Stimulated activated CD4-positive, alpha-beta T cell treated with anti-CD3 and anti-CD28 coated beads, Interleukin-2, amount 100 ng/mL, for 24 hours (primary cell): ENCODE measurements around the gene PNKD.
A peak's percentile ranks its signal among the peaks of the same experiment; 100 is the strongest.

Source experiments
- DNase-seq, 2 donors: peaks; one replicate each; pipeline ENCODE4 v3.0.0-alpha.2; 2020

Gene PNKD

GRCh38 chr2:218345491-218346236, 75.3 kb downstream of the PNKD start:
- no peak for DNase-seq

GRCh38 chr2:218347172-218347571, 76.9 kb downstream of the PNKD start:
- no peak for DNase-seq

GRCh38 chr2:218354045-218354444, 83.7 kb downstream of the PNKD start:
- no peak for DNase-seq

- no peak for DNase-seq
Measured at GRCh38 chr2:218354850-218355443, 84.6 kb downstream of the PNKD start.

GRCh38 chr2:218357236-218358177, 87.2 kb downstream of the PNKD start:
- DNase-seq: no peak

GRCh38 chr2:218360453-218360852, 90.1 kb downstream of the PNKD start:
- DNase-seq: no peak

- DNase-seq: no peak
Measured at GRCh38 chr2:218362606-218363005, 92.3 kb downstream of the PNKD start.

- DNase-seq: no peak
Measured at GRCh38 chr2:218363736-218364135, 93.4 kb downstream of the PNKD start.

GRCh38 chr2:218364196-218364595, 93.9 kb downstream of the PNKD start:
- DNase-seq: no peak

- no peak for DNase-seq
Measured at GRCh38 chr2:218366621-218367414, 96.5 kb downstream of the PNKD start.

- peak; percentile 68 to 77 for DNase-seq
Measured at GRCh38 chr2:218367415-218368149, 97.3 kb downstream of the PNKD start.

- DNase-seq: no peak
Measured at GRCh38 chr2:218368150-218368528, 97.8 kb downstream of the PNKD start.

GRCh38 chr2:218368621-218369153, 98.4 kb downstream of the PNKD start:
- DNase-seq: no peak

- no peak for DNase-seq
Measured at GRCh38 chr2:218369330-218369729, 99.0 kb downstream of the PNKD start.

- no peak for DNase-seq
Measured at GRCh38 chr2:218370410-218371063, 100.2 kb downstream of the PNKD start.

GRCh38 chr2:218371983-218372350, 101.6 kb downstream of the PNKD start:
- no peak for DNase-seq

GRCh38 chr2:218374795-218375194, 104.5 kb downstream of the PNKD start:
- DNase-seq: no peak

- no peak for DNase-seq
Measured at GRCh38 chr2:218375212-218375611, 104.9 kb downstream of the PNKD start.

- no peak for DNase-seq
Measured at GRCh38 chr2:218378053-218378452, 107.7 kb downstream of the PNKD start.

- DNase-seq: no peak
Measured at GRCh38 chr2:218381916-218382366, 111.6 kb downstream of the PNKD start, which contains the start of gene SLC11A1. Gene SLC11A1 (plus strand): TSS chr2:218382273. CDS start chr2:218382369, 96 bp downstream.

GRCh38 chr2:218382785-218383184, 112.5 kb downstream of the PNKD start:
- DNase-seq: no peak
